ENCODE results near the gene RPS10.
A peak's percentile ranks its signal among the peaks of the same experiment; 100 is the strongest.
"Not testable (repeated sequence)": the region's sequence is repeated elsewhere in the genome, so short reads cannot be mapped to it uniquely, and the experiment has no call there.

Gene RPS10

DNA sequence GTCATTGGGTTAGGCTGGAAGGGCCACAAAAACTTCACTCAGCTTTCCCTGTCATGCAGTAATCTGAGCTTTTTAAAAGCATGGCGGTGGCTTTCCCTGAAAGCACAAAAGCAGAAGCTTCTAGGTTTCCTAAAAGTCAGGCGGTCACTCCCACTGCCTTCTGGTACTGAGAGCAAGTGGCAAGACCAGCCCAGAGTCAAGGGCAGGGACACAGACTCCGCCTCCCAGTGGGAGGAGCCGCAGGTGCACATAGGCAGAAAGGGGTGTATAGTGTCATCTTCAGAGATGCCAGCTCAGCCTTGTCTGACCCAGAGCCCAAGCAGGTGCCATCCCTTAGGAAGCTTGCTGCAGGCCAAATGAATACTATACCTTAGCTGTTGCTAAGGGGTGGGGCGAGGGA lies 22.0 kb upstream of the RPS10 start:
- DNase-seq: no peak

DNA sequence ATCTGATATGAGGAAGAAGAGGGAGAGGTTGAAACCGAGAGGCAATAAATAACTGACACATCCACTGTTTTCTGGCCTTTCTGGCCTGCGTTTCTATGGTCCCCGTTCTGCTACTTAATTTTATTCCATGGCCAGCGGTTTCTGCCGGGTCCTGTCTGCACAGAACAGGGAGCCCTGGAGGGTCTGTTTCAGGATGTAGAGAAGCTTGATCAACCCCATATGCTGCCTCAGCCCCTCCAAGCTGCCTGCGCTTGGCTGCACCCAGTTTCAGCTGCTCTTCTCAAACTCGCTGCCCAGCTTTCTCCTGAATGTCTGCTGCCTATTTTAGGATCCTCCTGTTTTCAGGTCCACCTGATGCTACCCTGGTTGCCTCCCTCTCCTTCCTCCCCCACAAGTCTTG lies 21.5 kb upstream of the RPS10 start:
- no peak for DNase-seq

DNA sequence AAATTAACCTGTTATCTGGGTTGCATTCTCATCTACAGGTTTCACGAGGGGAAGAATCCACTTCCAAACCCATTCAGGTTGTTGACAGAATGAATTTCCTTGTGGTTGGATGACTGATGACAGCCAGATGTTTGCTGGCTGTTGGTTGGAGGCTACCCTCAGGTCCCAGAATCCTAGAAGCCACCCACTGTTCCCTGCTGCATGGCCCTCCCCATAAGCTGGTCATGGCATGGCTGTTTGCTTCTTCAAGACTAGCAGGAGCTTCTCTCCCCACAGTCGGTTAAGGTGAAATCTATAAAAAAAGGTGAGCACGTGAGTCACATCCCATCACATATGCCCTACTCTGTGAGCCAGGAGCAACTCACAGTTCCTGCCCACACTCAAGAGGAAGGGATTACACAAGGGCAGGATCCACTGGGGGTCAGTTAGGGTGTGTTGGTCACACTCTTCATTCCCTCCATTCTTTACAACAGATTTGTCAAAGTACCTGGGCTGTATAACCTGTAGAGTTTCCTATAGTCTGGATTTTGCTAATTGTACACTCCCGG lies 19.5 kb upstream of the RPS10 start:
- DNase-seq: no peak

DNA sequence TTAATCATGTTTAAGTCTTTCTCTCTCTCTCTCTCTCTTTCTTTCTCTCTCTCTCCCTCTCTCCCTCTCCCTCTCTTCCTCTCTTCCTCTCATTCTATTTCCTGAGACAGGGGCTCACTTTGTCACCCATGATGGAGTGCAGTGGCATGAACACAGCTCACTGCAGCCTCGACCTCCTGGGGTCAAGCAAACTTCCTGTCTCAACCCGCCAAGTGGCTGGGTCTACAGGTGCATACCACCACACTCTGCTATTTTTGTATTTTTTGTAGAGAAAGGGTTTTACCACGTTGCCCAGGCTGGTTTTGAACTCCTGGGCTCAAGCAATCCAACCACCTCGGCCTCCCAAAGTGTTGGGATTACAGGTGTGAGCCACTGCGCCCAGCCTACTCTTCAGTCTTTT lies 15.7 kb upstream of the RPS10 start:
- DNase-seq: no peak

DNA sequence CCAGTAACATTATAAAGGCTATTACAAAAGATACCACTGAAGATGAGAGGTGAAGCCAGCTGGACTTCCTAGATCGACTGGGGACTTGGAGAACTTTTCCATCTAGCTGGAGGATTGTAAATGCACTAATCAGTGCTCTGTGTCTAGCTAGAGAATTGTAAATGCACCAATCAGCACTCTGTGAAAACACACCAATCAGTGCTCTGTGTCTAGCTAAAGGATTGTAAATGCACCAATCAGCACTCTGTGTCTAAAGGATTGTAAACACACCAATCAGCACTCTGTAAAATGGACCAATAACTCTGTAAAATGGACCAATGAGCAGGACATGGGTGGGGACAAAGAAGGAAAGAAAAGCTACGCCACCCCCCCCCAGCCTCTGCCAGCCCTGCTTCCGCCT lies 13.6 kb upstream of the RPS10 start:
- DNase-seq: no peak

DNA sequence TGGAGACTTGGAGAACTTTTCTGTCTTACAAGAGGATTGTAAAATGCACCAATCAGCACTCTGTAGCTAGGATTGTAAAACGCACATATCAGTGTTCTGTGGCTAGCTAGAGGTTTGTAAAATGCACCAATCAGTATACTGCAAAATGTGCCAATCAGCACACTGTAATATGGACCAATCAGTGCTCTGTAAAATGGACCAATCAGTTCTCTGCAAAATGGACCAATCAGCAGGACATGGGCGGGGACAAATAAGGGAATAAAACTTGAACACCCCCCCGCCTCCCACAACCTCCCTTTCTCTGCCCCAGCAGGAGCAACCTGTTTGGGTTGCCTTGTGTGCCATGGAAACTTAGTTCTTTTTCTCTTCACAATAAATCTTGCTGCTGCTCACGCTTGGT lies 12.8 kb upstream of the RPS10 start:
- no peak for DNase-seq

DNA sequence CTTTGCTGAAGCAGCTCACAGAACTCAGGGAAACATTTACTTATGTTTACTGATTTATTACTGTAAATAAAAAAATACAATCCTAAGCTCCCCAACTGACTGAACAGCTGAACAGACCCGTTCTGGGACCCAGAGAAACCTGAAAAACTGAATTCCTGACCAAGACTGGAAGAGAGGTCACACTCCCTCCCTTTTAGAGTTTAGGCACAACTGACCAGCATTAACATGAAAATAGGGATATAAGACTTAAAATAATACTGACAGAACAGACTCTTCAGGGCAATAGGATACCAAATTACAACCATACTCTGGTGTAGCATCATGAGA lies 11.7 kb upstream of the RPS10 start:
- DNase-seq: no peak

DNA sequence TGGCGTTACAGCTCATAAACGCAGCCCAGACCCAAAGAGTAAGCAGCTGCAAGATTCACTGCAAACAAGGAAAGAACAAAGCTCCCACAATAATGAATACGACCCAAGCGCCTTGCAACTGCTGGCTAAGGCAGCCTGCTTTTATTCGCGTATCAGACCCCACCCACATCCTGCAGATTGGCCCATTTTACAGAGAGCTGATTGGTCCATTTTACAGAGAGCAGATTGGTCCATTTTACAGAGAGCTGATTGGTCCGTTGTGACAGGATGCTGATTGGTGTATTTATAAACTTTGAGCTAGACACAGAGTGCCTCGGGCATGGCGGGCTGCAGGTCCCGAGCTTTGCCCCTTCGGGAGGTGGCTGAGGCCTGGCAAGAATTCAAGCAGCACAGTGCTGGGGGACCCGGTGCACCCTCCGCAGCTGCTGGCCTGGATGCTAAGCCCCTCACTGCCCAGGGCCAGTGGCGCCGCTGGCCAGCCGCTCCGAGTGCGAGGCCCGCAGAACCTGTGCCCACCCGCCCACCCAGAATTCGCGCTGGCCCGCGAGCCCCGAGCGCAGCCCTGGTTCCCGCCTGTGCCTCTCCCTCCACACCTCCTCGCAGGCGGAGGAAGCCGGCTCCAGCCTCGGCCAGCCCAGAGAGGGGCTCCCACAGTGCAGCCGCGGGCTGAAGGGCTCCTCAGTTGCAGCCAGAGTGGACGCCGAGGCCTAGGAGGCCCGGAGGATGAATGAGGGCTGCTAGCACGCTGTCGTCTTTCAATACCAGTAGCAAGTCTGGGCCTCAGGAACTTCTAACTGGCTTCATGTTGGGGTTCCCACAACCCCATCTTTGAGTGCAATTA lies 11.2 kb upstream of the RPS10 start:
- DNase-seq: no peak

DNA sequence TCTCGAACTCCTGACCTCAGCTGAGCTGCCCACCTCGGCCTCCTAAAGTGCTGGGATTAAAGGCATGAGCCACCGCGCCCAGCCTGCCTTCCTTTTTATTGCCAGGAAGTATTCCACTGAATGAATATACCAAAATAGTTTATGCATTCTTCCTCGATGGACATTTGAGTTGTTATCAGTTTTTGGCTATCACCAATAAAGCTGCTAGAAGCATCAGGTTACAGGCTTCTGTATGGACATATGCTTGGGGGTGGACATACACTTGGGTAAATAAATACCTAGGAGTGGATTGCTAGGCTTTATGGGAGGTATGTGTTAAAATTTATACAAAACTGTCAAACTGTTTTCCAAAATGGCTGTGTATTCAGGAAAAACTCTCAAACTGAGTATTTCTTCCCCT lies 10.0 kb upstream of the RPS10 start:
- no peak for DNase-seq

DNA sequence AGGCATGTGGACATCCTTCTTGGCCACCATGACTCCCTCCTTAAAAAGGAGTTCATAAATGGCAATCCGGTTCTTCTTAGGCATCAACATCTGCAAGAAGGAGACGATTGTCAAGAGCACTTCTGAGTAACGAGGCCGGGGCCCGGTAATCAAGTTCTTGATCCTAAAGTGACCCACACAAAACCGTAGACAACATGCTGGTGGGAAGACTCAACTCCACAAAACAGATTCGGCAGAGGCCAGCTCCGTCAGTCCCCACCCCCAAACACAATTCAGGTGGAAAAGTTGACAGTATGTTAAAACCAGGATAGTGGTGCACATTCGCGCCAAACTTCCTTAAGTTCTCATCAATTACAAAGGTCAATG lies 754 bp downstream of the RPS10 start:
- no peak for DNase-seq

DNA sequence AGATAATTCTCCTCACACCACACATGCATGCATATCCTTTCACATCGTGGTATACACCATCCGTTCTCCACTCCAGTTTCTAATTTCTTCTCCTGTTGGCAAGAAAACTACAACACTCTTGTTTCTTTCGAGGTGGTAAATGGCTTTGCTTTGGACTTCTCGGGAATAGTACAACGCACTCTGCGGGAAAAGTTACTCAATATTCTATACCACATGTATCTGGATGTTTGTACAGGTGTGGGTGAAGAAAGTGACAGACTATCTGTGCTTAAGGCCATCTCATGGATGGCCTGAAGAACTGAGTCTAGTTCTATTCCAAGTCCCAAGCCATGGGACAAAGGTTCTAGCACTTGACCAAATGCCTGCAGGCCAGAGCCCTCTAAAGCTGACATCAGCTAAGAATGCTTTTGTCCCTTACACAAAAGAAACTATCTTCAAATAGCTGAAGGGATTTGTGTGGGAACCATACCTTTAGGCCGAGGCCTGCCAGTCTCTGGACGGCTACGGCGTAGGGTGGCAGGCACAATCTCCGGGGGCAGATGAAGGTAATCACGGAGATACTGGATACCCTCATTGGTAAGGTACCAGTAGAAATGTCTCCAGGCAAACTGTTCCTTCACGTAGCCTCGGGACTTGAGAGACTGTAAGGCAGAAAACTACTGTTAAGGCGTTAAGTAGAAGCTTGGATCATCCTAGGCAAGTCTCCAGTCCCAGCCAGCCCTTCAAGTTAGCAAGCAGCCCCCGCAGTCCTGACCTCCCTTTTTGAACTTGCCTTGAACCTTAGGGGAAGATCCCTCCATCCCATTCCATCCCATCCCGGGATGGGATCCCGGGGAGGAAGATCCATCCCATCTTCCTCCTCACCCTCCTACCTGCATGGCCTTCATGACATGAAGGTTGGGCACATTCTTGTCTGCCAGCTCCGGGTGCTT lies 1.4 kb downstream of the RPS10 start:
- no peak for DNase-seq

DNA sequence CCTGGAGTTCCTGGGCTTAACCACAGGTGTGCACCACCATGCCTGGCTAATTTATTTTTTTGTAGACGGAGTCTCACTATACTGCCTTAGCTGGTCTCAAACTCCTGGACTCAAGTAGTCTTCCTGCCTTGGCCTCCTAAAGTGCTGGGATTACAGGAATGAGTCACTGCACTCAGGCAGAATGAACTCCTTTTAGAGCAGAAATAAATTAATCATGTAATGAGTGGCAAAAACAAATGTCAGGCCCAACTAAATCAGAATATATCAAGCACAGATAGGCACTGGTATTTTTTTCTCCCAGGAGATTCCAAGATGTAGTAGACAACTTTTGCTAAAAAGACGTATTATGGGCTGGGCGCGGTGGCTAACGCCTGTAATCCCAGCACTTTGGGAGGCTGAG lies 2.6 kb downstream of the RPS10 start:
- DNase-seq: no peak

DNA sequence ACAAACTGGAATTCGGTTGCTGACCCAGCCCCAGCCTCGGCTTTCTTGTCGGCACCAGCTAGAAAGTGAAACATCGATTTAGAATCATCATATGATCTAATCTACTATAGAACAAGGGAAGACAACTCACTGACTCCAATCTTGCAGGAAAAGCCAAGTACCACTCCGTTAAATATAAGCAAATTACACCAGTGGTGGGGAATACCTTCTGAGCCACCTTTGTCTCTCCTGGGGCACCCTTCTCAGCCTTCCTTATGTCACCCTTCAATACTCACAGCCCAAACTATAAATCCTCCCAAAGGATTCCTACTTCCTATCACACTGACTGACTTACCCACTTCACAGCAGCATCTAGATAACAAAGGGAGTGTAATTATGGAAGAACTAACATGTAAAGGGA lies 7.5 kb downstream of the RPS10 start:
- DNase-seq: no peak

DNA sequence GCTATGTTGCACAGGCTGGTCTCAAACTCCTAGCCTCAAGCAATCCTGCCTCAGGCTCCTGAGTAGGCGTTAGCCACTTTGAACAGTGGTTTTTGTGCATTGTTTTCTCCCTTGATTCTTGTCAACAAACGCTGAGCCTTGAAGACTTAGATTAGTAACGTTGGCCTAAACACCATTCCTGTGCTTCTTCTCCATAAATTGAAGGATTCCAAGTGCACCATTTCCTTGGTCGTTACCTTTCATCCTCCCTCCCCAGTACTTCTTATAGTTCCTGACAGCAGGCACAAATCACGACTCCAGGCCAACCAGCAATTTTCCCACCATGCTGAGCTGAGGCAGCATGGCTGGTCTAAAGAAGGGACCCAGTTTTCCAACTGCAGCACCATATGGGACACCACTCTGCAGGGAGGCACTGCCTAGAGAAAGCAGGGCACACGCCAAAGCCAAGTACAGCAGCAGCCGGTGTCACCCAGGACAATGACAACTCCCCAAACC lies 8.9 kb downstream of the RPS10 start:
- DNase-seq: no peak

DNA sequence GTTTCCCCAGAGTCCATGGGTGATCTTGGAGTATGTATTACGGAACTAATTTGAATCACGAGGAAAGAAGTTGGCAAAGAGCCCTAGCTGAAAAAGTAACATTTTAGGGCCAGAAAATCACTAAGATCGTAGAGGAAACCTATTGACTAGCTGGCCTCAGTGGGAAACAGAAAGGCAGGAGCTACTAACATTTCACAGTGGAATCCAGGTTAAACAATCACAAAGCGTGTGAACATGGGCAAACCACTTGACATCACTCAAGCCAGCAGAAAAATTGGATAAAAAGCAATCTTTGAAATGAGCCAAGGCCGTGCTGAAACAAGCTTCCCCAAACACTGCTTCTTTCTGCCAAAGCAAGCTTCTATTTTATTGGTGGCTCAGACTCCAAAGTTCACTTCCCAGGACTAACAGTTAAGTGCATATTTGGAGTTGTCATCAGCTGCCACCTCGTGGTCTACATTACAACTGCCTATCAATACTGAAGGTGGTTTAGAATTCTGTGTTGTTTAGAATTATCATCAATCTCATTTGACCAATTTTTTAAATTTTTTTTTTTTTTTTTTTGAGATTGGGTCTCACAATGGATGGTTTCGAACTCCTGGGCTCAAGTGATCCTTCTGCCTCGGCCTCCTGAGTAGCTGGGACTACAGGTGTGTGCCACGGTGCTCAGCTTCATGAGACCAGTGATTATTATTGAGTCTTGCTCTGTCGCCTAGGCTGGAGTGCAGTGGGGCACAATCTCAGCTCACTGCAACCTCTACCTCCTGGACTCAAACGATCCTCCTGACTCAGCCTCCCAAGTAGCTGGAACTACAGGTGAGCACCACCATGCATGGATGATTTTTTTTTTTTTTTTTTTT lies 10.6 kb downstream of the RPS10 start:
- DNase-seq: peak; percentile 62

DNA sequence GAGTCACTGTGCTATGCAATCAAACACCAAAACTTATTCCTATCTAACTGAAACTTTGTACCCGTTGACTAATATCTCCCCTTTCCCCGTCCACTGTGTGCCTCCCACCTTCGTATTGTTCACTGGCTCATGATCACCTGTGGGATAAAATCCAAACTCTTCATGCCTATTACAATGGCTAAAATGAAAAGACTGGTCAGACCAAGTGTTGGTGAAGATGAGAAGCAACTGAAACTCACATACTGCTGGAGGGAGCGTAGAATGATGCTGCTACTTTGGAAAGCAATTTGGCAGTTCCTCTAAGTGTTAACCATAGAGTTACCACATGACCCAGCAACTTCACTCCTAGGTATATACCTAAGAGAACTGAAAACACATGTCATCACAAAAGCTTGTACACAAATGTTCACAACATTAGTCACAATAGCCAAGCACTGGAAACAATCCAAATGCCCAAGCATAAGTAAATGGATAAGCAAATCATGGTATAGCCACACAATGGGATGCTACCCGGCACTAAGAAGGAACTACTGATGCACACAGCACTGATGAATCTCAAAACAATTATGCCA lies 13.1 kb downstream of the RPS10 start:
- peak; percentile 28 for DNase-seq

DNA sequence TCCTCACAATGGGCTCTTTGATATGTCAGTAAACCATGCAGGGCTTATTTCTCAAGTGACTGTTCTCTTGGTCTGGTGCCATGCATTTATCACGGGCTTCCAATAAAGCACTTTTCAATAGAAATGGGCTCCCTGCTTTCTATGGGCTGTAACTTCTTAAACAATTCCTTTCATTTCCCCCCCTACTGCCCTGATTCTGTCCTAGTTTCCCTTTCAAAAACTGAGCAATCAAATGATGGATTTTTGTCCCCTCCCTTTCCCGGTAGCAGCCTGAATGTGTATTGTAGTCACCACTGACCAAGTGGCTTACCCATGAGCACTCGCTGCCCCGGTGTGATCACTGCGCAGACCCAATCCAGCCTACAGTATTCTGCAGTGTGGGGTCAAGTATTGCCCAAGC lies 13.9 kb downstream of the RPS10 start:
- no peak for DNase-seq

DNA sequence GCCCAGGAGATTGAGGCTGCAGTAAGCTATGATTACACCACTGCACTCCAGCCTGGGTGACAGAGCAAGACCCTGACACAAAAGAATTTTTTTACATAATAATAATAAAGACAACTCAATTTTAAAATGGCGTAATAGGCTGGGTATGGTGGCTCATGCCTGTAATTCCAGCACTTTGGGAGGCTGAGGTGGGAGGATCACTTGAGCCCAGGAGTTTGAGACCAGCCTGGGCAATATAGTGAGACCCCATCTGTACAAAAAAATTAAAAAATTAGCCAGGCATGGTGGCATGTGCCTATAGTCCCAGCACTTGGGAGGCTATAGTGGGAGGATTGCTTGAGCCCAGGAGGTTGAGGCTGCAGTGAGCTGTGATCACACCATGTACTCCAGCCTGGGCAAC lies 18.0 kb downstream of the RPS10 start:
- DNase-seq: not testable (repeated sequence)

DNA sequence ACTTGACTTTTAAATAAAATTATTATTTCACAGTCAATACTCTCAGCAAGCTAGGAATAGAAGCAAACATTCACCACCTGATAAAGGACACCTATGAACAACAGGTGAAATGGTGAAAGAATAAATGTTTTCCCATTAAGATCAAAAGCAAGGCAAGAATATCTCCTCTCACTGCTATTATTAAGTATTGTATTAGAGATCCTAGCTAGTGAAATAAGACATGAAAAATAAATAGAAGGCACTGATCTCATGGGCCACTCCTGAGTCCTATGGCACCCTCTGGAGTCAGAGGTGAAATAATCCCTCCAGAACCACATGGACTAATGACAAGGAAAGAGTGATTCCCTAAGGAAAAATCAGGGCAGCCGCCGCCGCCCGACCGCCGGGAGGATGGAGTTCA lies 29.4 kb downstream of the RPS10 start:
- no peak for DNase-seq

DNA sequence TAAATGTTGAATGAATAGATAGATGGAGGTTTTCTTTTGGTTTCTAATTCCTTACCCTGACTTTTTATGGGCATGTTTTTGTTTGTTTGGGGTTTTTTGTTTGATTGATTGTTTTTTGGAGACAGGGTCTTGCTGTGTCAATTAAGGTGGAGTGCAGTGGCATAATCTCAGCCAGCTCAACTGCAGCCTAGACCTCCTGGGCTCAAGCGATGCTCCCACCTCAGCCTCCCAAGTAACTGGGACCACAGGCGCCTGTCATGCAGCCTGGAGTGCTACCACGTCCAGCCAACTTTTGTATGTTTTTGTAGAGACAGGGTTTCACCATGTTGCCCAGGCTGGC lies 31.9 kb downstream of the RPS10 start:
- DNase-seq: no peak

DNA sequence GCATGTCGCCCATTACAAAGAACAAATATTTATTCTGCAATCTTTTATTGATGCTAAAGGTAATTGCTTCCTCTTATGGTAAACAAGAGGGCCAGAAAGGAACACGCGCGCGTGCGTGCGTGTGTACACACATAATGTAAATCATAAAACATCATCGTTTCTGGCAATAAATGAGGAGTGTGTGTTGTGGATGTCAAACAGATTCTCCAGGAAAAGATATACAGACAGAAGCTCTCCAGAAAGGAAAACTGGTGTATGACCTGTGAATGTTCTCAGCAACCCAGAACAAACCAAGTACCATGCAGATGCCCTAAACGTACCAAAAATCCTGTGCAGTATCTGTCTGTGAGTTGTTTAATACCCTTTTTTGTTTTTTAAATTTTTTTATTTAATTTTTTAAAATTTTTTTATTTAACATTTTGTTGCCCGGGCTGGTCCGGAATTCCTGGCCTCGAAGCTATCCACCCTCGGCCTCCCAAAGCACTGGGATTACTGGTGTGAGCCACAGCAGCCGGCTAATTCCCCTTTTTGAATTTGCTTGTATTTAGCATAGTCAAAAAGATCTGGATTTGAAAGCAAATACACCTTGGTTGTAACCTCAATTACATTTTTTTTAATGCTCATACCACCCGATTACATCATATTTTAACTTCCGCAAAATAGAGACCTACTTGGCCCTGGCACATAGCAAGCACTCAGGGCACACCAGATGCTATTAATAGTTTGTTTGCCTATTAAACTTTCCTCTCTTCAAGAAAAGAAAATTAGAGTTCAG lies 32.5 kb downstream of the RPS10 start:
- no peak for DNase-seq
